LNCAP (cell line): ENCODE measurements around the gene OXLD1.

Source experiments
- CTCF ChIP-seq: fragments of 450-650 bp; IDR thresholded peaks from 2 replicates; pipeline ENCODE4 v1.5.1; 2017; ENCODE audit warnings: mild to moderate bottlenecking

OXLD1 gene

GRCh38 chr17:81673561-81674258 lies 7.3 kb upstream of the OXLD1 start:
- no peak for TF ChIP-seq CTCF

GRCh38 chr17:81672954-81673353 lies 6.5 kb upstream of the OXLD1 start:
- no peak for TF ChIP-seq CTCF

DNA sequence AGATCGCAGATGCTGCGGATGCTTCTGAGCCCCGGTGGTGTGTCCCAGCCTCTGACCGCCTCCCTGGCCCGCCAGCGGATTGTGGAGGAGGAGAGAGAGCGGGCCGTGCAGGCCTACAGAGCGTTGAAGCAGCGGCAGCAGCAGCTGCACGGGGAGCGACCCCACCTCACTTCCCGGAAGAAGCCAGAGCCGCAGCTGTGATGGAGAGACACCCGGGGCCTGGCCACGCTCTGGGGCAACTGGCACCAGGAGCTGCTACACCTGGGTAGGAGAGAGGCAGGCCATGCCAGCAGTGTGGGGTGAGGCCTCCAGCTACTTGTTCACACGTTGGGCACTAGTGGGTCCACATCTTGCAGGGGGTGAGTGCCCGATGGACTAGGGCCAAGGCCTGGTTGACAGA lies 6.1 kb upstream of the OXLD1 start:
- no peak for TF ChIP-seq CTCF

GRCh38 chr17:81667754-81668153 lies 1.3 kb upstream of the OXLD1 start:
- TF ChIP-seq CTCF, result no peak

DNA sequence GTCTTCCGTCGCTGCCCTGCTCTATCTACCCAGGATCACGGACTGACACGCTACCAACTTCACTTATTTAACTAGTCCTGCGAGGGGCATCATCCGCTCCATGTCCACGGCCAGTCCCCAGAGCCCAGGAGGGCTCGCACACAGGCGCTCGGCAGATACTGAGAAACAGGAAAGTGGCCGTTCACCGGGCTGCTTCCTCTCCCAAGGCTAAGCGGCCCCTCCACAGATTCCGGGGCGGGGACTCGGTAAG lies 388 bp downstream of the OXLD1 start:
- no peak for TF ChIP-seq CTCF

DNA sequence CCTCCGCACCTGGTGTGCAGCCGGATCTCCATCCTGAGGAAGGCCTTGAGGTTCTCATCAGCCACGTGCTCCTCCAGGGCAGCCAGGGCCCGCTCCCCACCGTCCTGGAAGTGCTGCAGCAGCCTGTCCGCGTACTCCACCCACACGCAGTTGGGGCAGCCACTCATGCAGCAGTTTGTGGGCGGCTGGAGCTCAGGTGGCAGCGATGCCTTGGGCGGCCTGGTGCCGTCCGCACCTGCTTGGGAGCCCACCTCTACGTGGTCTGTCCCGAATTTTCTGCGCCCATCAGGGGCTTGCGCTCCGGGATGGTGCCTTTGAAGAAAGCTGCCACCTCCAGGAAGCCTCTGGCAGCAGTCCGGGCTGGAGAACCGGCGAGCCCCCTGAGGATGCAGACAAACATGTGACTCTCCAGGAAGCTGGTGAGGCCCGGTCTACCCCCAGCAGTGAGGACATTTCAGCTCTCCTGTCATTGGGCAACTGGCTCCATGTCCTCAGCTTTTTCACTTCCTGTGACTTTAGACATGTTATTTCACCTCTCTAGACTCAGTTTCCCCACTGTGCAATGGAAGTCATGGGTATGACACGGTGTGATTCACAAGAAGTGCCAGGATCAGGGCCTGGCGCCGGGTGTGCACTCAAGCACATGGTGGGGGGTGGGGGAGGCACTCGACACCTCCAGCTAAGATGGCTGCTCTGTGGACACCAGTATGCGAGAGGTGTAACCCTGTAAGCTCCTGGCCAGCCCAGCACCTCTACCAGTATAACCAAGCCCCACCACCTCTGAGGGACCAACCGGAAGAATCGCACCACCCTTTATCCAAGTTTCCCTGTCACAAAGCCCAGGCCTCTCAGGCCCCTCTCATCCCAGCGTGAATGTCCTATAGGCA lies 957 bp downstream of the OXLD1 start:
- no peak for TF ChIP-seq CTCF

- TF ChIP-seq CTCF, result no peak
Observed at GRCh38 chr17:81664051-81664470, 2.3 kb downstream of the OXLD1 start.
